Lower lobe of right lung (tissue), 2 donors: ENCODE data around the gene MTX2. TPM values are rescaled to one million over a fixed set of nuclear protein-coding genes. Genes with fewer than 3 reads are reported as not detected.

Source experiments
- ATAC-seq, 2 donors: fragments of 200-7000 bp; cut with Tn5 transposase; one replicate each; pipeline ENCODE4 v1.9.1; 2020 to 2022; ENCODE audit warnings: mild to moderate bottlenecking in 2 of 2, moderate library complexity in 2 of 2
- DNase-seq: peaks from one replicate; pipeline ENCODE4 v3.0.0-alpha.2; 2020
- H3K27ac ChIP-seq: fragments of 200-600 bp; one replicate; pipeline ENCODE4 v1.8.0; 2022
- H3K27me3 ChIP-seq: fragments of 200-600 bp; one replicate; pipeline ENCODE4 v1.8.0; 2022; ENCODE audit warnings: low read depth
- H3K36me3 ChIP-seq: fragments of 200-600 bp; one replicate; pipeline ENCODE4 v1.8.0; 2022; ENCODE audit warnings: mild to moderate bottlenecking
- H3K4me1 ChIP-seq: fragments of 200-600 bp; one replicate; pipeline ENCODE4 v1.8.0; 2022
- H3K4me3 ChIP-seq: fragments of 200-600 bp; one replicate; pipeline ENCODE4 v1.8.0; 2022; ENCODE audit warnings: mild to moderate bottlenecking
- H3K9me3 ChIP-seq: fragments of 200-600 bp; one replicate; pipeline ENCODE4 v1.8.0; 2022
- CTCF ChIP-seq: fragments of 200-600 bp; IDR thresholded peaks from one replicate; pipeline ENCODE4 v1.8.0; 2022; ENCODE audit warnings: antibody characterized with exemption, mild to moderate bottlenecking
- intact Hi-C: fragments of 100-400 bp; cut with DNase I; formaldehyde crosslinking; loops from one replicate; pipeline ENCODE4 v1.11.0; 2022
- long read RNA-seq: library from polyadenylated mRNA; unstranded; transcript quantifications from one replicate; pipeline ENCODE4 v2.0.0, GENCODE V29; 2021
- total RNA-seq: library from RNA; stranded (reverse); fragmentation: NEBNext Ultra II Directional; extraction: Animal tissue kit (Norgen Biotek cat#: 25700); gene quantifications from one replicate; pipeline ENCODE4 v1.2.1, GENCODE V29; 2021
- donor health status: DM: no; HTN: yes; CAD: no; lungs with severe emphysema.

MTX2 gene
- 16.2 TPM for total RNA-seq
- long read RNA-seq, transcript MTX2-201 (10 exons, 1,364 nt), result major isoform, 26 of 35 reads
- long read RNA-seq, partial matches to known transcripts, result 2 of 35 reads
- long read RNA-seq, other reads (novel, unspliced or antisense), result 4 of 35 reads

- Histone ChIP-seq H3K4me1 (peaks cover 10% of the 10 kb centered on the region), H3K27me3 (peaks cover 3% of the 10 kb centered on the region), H3K36me3 (no peaks in the 10 kb centered on the region), H3K4me3 (peak within 1 kb of the TSS; percentile 93), H3K9me3 (no peaks in the 10 kb centered on the region), H3K27ac (peak within 1 kb of the TSS; percentile 91)
- DNase-seq (peak; percentile 85), ATAC-seq (peak; percentile 98 to 100)
- no peak for TF ChIP-seq CTCF
- intact Hi-C loops, result no loop called here
Observed at GRCh38 chr2:176269319-176270099, at the start of gene MTX2. Gene MTX2, plus strand, starts transcription at chr2:176269442. Its CDS starts 188 bp downstream, at chr2:176269630.

DNA sequence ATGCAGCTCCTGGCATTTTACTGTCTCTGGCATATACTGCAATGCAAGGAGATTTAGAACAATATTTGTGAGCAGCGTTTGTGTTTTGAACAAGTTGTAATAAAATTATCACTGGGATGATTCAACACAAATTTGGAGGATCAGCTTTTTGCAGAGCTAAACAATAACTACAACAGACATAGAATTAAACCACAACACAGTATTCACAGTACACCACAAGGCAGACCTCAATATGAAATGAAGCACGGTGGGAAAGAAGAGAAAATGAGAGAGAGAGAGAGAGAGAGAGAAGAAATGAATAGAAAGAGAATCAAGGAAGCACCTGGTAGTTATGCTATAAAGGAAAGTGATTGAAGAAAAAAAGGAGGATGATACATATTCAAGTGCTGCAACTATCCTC, 41.4 kb upstream of the MTX2 start:
- Histone ChIP-seq H3K27ac (no peak overlapping the region), H3K4me3 (no peak overlapping the region), H3K27me3 (no peaks in the 10 kb centered on the region), H3K4me1 (no peaks in the 10 kb centered on the region), H3K9me3 (no peaks in the 10 kb centered on the region), H3K36me3 (no peaks in the 10 kb centered on the region)
- intact Hi-C loops, result no loop called here
- no peak for DNase-seq
- no peak for ATAC-seq
- TF ChIP-seq CTCF, result no peak

GRCh38 chr2:176234156-176234555, 35.1 kb upstream of the MTX2 start:
- H3K27ac ChIP-seq, result no peak overlapping the region
- no peak for ATAC-seq
- H3K36me3 ChIP-seq, result no peaks in the 10 kb centered on the region
- no peak for TF ChIP-seq CTCF
- no peaks in the 10 kb centered on the region for H3K4me1 ChIP-seq
- no peak overlapping the region for H3K4me3 ChIP-seq
- H3K9me3 ChIP-seq, result no peaks in the 10 kb centered on the region
- DNase-seq, result no peak
- intact Hi-C loops, result no loop called here
- peaks cover 5% of the 10 kb centered on the region for H3K27me3 ChIP-seq

DNA sequence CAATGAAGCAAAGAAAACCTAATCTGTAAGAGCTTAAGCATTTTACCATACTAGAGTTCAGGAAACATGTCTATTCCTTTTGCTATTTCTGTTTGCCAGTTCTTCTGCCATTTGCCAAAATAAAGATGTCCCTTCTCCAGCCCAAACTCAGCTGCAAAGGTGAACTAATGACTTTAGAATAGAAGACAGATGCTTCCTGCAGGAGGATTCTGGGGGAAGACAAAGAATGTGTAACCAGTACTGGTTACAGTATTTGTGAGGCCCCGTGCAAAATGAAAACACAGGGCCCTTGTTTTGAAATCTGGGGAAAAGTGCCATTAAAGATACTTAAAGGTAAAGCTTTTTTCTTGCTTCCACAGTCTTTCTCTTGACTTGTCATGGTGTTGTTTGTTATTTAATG, 34.3 kb upstream of the MTX2 start:
- intact Hi-C loops, result no loop called here
- H3K36me3 ChIP-seq, result no peaks in the 10 kb centered on the region
- H3K4me3 ChIP-seq, result no peak overlapping the region
- H3K4me1 ChIP-seq, result no peaks in the 10 kb centered on the region
- peaks cover 5% of the 10 kb centered on the region for H3K27me3 ChIP-seq
- no peak overlapping the region for H3K27ac ChIP-seq
- no peak for DNase-seq
- ATAC-seq, result no peak
- H3K9me3 ChIP-seq, result no peaks in the 10 kb centered on the region
- TF ChIP-seq CTCF, result no peak

DNA sequence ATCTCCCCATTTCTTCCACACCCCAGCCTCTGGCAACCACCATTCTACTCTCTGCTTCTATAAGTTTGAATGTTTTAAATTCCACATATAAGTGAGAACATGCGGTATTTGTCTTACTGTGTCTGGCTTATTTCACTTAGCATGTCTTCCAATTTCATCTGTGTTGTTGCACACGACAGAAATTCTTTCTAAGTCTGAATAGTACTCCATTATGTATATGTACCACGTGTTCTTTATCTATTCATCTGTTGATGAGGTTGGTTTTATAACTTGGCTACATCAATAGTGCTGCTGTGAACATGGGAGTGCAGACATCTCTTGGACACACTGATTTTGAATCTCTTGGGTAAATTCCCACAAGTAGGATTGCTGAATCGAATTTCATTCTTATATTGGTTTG, 31.8 kb upstream of the MTX2 start:
- no peaks in the 10 kb centered on the region for H3K9me3 ChIP-seq
- no peaks in the 10 kb centered on the region for H3K36me3 ChIP-seq
- no peak overlapping the region for H3K4me3 ChIP-seq
- no peak for TF ChIP-seq CTCF
- ATAC-seq, result no peak
- no peaks in the 10 kb centered on the region for H3K4me1 ChIP-seq
- intact Hi-C loops, result no loop called here
- H3K27me3 ChIP-seq, result peaks cover 5% of the 10 kb centered on the region
- no peak overlapping the region for H3K27ac ChIP-seq
- no peak for DNase-seq
